Measurements from ENCODE around the gene PRKACG.

- TF ChIP-seq CTCF (IDR thresholded peaks at IDR 0.05; ENCODE audit: insufficient read depth, low read depth, low read length) (no peak), EZH2 (IDR thresholded peaks at IDR 0.05; ENCODE audit: insufficient read depth, low read length) (no peak)
Observed at GRCh38 chr9:68979538-68980314, 34.2 kb downstream of the PRKACG start.
